ENCODE results near the gene PRSS16. TPM values are rescaled to one million over a fixed set of nuclear protein-coding genes. Genes with fewer than 3 reads are reported as not detected.

Gene PRSS16
- total RNA-seq, 1 experiment from 2014 or later: 4.9 TPM

GRCh38 chr6:27296106-27296783 is 48.7 kb downstream of the PRSS16 start:
- in situ Hi-C loops (cut with HindIII; ENCODE audit: low pct_unique_long_range_greater_than_20kb, low sequenced_read_pairs): no loop called here
- DNase-seq (ENCODE audit: low read depth, low spot score): peak; percentile 83

- in situ Hi-C loops (cut with HindIII; ENCODE audit: low pct_unique_long_range_greater_than_20kb, low sequenced_read_pairs): no loop called here
- no peak for DNase-seq (ENCODE audit: low read depth, low spot score)
Observed at GRCh38 chr6:27297484-27297856, 50.0 kb downstream of the PRSS16 start.

- DNase-seq (ENCODE audit: low read depth, low spot score): peak; percentile 92
- in situ Hi-C loops (cut with HindIII; ENCODE audit: low pct_unique_long_range_greater_than_20kb, low sequenced_read_pairs): no loop called here
Observed at GRCh38 chr6:27297857-27298730, 50.6 kb downstream of the PRSS16 start.

- in situ Hi-C loops (cut with HindIII; ENCODE audit: low pct_unique_long_range_greater_than_20kb, low sequenced_read_pairs): no loop called here
- peak; percentile 43 for DNase-seq (ENCODE audit: low read depth, low spot score)
Observed at GRCh38 chr6:27303613-27304272, 56.2 kb downstream of the PRSS16 start.

Other genes with a start within 250 kb of the PRSS16 start
- 0.05 TPM in 1 of 2 replicates, not detected in the other for gene POM121L2, start 64.6 kb downstream of the PRSS16 start, total RNA-seq (2014; rRNA removed; shearing (Covaris generic))
- gene ZNF391, start 141.1 kb downstream of the PRSS16 start, total RNA-seq (2014; rRNA removed; shearing (Covaris generic)): 1.7 and 2.7 TPM in 2 replicates
- gene ZNF184, start 225.4 kb downstream of the PRSS16 start, total RNA-seq (2014; rRNA removed; shearing (Covaris generic)): 16.4 and 16.6 TPM in 2 replicates